HCT116 (cell line): ENCODE data around the gene PRIMPOL. TPM values are rescaled to one million over a fixed set of nuclear protein-coding genes. Genes with fewer than 3 reads are reported as not detected.

Source experiments
- ATAC-seq: fragments of 200-7000 bp; cut with Tn5 transposase; 2 replicates; pipeline ENCODE4 v1.9.1; 2020; ENCODE audit warnings: mild to moderate bottlenecking, moderate library complexity
- BruUV-seq: library from RNA; stranded (reverse); fragments of 400-500 nt; replicated peaks from 2 replicates; lab custom pipeline; 2021; lab: Mats Ljungman, UMichigan
- CTCF ChIA-PET: fragments of 300-600 bp; sonication (Branson Sonifier 250); formaldehyde crosslinking; loops from one replicate; lab custom pipeline; 2021; ENCODE audit warnings: antibody characterized with exemption; lab: Charles Lee
- POLR2A ChIA-PET: fragments of 300-600, 350-600 bp; sonication (Branson Sonifier 250); formaldehyde crosslinking; loops from one replicate; lab custom pipeline; 2021; ENCODE audit warnings: antibody characterized with exemption; lab: Charles Lee
- RAD21 ChIA-PET, 2 experiments: fragments of 300-600 bp; sonication (Branson Sonifier 250); formaldehyde crosslinking; loops; one replicate each; lab custom pipeline; 2023; ENCODE audit warnings: low total read pairs in 2 of 2; ENCODE audit not compliant: uncharacterized antibody in 2 of 2, unreplicated experiment in 2 of 2, low non-redundant PET in 1 of 2; lab: Charles Lee
- DNase-seq: peaks from one replicate; pipeline ENCODE4 v3.0.0-alpha.2; 2010; ENCODE audit warnings: low read depth, low spot score
- H2AFZ ChIP-seq: fragments of 200-600 bp; shearing (Covaris generic), sonication (generic); 2 replicates; pipeline ENCODE4 v1.6.1; 2017; ENCODE audit warnings: low read depth, mixed run types, mixed read lengths, antibody characterized with exemption, low read length; ENCODE audit not compliant: poor library complexity, severe bottlenecking
- H3K27ac ChIP-seq: 2 replicates; pipeline ENCODE4 v1.5.1; 2012; ENCODE audit warnings: low read depth, low read length
- H3K27me3 ChIP-seq: fragments of 200-600 bp; sonication (generic); 2 replicates; pipeline ENCODE4 v1.6.1; 2016; ENCODE audit warnings: mixed run types, low read length, mixed read lengths; ENCODE audit not compliant: insufficient read depth
- H3K36me3 ChIP-seq, 2 experiments: fragments of 200-500 bp in 1 of 2; fragments of 200-600 bp in 1 of 2; sonication (Bioruptor generic) in 1 of 2; sonication (generic) in 1 of 2; 2 replicates each; pipeline versions ENCODE4 v1.5.1 to v1.6.1; 2014 to 2016; ENCODE audit warnings: low read length in 2 of 2, inconsistent platforms in 1 of 2, mixed read lengths in 1 of 2, mixed run types in 1 of 2; ENCODE audit not compliant: insufficient read depth in 2 of 2, control insufficient read depth in 1 of 2
- H3K4me1 ChIP-seq, 2 experiments: fragments of 200-600 bp in 1 of 2; sonication (generic) in 1 of 2; 2 replicates each; pipeline versions ENCODE4 v1.5.1 to v1.6.1; 2012 to 2017; ENCODE audit warnings: low read length in 2 of 2, inconsistent platforms in 1 of 2, mild to moderate bottlenecking in 1 of 2, mixed read lengths in 1 of 2, mixed run types in 1 of 2, moderate library complexity in 1 of 2; ENCODE audit not compliant: insufficient read depth in 2 of 2, control insufficient read depth in 1 of 2
- H3K4me2 ChIP-seq: fragments of 200-600 bp; sonication (generic); 2 replicates; pipeline ENCODE4 v1.6.1; 2017; ENCODE audit warnings: mixed run types, low read length, mixed read lengths
- H3K4me3 ChIP-seq, 2 experiments: fragments of 200-600 bp in 1 of 2; sonication (generic) in 1 of 2; replicated peaks in 1 of 2; 2 replicates each; pipeline ENCODE4 v1.5.1; 2011 to 2016; ENCODE audit warnings: low read length in 2 of 2, control low read depth in 1 of 2, low read depth in 1 of 2, mild to moderate bottlenecking in 1 of 2, mixed read lengths in 1 of 2, mixed run types in 1 of 2
- H3K79me2 ChIP-seq: fragments of 200-600 bp; sonication (generic); 2 replicates; pipeline ENCODE4 v1.6.1; 2017; ENCODE audit warnings: mild to moderate bottlenecking, mixed run types, low read length, moderate library complexity, mixed read lengths; ENCODE audit not compliant: insufficient read depth
- H3K9ac ChIP-seq: fragments of 200-600 bp; sonication (generic); 2 replicates; pipeline ENCODE4 v1.6.1; 2016; ENCODE audit warnings: low read length, mixed read lengths
- H3K9me2 ChIP-seq: fragments of 200-600 bp; sonication (generic), shearing (Covaris generic); 2 replicates; pipeline ENCODE4 v1.6.1; 2017; ENCODE audit warnings: mixed run types, mild to moderate bottlenecking, moderate library complexity; ENCODE audit not compliant: insufficient read depth
- H3K9me3 ChIP-seq, 2 experiments: fragments of 200-500 bp in 1 of 2; fragments of 200-600 bp in 1 of 2; sonication (Bioruptor generic) in 1 of 2; sonication (generic) in 1 of 2; 2 replicates each; pipeline ENCODE4 v1.6.1; 2014 to 2017; ENCODE audit warnings: low read length in 2 of 2, mixed read lengths in 2 of 2, inconsistent platforms in 1 of 2, low read depth in 1 of 2, mild to moderate bottlenecking in 1 of 2, mixed run types in 1 of 2, moderate library complexity in 1 of 2; ENCODE audit not compliant: control insufficient read depth in 1 of 2, insufficient read depth in 1 of 2
- H4K20me1 ChIP-seq: fragments of 200-600 bp; sonication (generic), shearing (Covaris generic); 2 replicates; pipeline ENCODE4 v1.6.1; 2017; ENCODE audit warnings: mixed run types, mild to moderate bottlenecking, moderate library complexity; ENCODE audit not compliant: insufficient read depth
- ATF3 ChIP-seq: IDR thresholded peaks from 2 replicates; pipeline ENCODE4 v1.6.1; 2012
- CBX3 ChIP-seq: IDR thresholded peaks from 2 replicates; pipeline ENCODE4 v1.6.1; 2012; ENCODE audit warnings: low read depth
- CEBPB ChIP-seq: IDR thresholded peaks from 2 replicates; pipeline ENCODE4 v1.6.1; 2012; ENCODE audit warnings: low read depth
- ELF1 ChIP-seq: IDR thresholded peaks from 2 replicates; pipeline ENCODE4 v1.6.1; 2012; ENCODE audit warnings: low read depth, borderline replicate concordance
- EZH2 ChIP-seq: fragments of 200-600 bp; sonication (generic); IDR thresholded peaks from 2 replicates; pipeline ENCODE4 v1.6.1; 2017; ENCODE audit warnings: antibody characterized with exemption, mixed run types
- EZH2phosphoT487 ChIP-seq: fragments of 200-600 bp; IDR thresholded peaks from 2 replicates; pipeline ENCODE4 v1.6.1; 2018; ENCODE audit warnings: antibody characterized with exemption, borderline replicate concordance
- POLR2A ChIP-seq: IDR thresholded peaks from 2 replicates; pipeline ENCODE4 v1.7.0; 2011; ENCODE audit warnings: borderline replicate concordance; ENCODE audit not compliant: insufficient read depth, insufficient read length; ENCODE audit errors: extremely low read depth
- POLR2AphosphoS5 ChIP-seq: IDR thresholded peaks from 2 replicates; pipeline ENCODE4 v1.6.1; 2011; ENCODE audit warnings: mild to moderate bottlenecking, low read depth, low read length, moderate library complexity
- RAD21 ChIP-seq: IDR thresholded peaks from 2 replicates; pipeline ENCODE4 v1.6.1; 2012; ENCODE audit warnings: low read depth, mild to moderate bottlenecking
- REST ChIP-seq: IDR thresholded peaks from 2 replicates; pipeline ENCODE4 v1.6.1; 2012; ENCODE audit warnings: low read depth
- SP1 ChIP-seq: IDR thresholded peaks from 2 replicates; pipeline ENCODE4 v1.6.1; 2012; ENCODE audit warnings: low read depth
- SRF ChIP-seq: IDR thresholded peaks from 2 replicates; pipeline ENCODE4 v1.6.1; 2012; ENCODE audit warnings: low read depth
- TCF7L2 ChIP-seq: IDR thresholded peaks from 2 replicates; pipeline ENCODE4 v1.7.0; 2011; ENCODE audit warnings: borderline replicate concordance, inconsistent platforms; ENCODE audit not compliant: insufficient read depth, insufficient read length; ENCODE audit errors: extremely low read depth
- YY1 ChIP-seq: IDR thresholded peaks from 2 replicates; pipeline ENCODE4 v1.6.1; 2011; ENCODE audit warnings: low read length, low read depth, moderate library complexity, mild to moderate bottlenecking; ENCODE audit not compliant: insufficient replicate concordance; ENCODE audit errors: extremely low read depth
- ZFX ChIP-seq: fragments of 450-650 bp; IDR thresholded peaks from 2 replicates; pipeline ENCODE4 v1.6.1; 2017
- ZNF274 ChIP-seq: fragments of 200-500 bp; sonication (Bioruptor generic); IDR thresholded peaks from 2 replicates; pipeline ENCODE4 v1.6.1; 2014; ENCODE audit warnings: mild to moderate bottlenecking, low read depth, low read length, inconsistent platforms
- intact Hi-C: fragments of 100-400 bp; cut with micrococcal nuclease; formaldehyde crosslinking; loops from 2 replicates; pipeline ENCODE4 v1.10.0; 2022
- total RNA-seq: library from RNA; stranded (reverse); gene quantifications from one replicate; pipeline ENCODE4 v1.2.1, GENCODE V29; 2021; ENCODE audit not compliant: unreplicated experiment
- TF ChIP-seq, protein P1 (sequence below): IDR thresholded peaks from 2 replicates; pipeline ENCODE4 v1.6.1; 2012
- TF ChIP-seq, protein P2 (sequence below): IDR thresholded peaks from 2 replicates; pipeline ENCODE4 v1.6.1; 2011; ENCODE audit warnings: mild to moderate bottlenecking, low read length, moderate library complexity; ENCODE audit not compliant: insufficient replicate concordance; ENCODE audit errors: extremely low read depth
- TF ChIP-seq, protein P3 (sequence below), 3 experiments: fragments of 200-600 bp in 1 of 3; sonication (generic) in 1 of 3; IDR thresholded peaks in 2 of 3; conservative IDR thresholded peaks in 1 of 3; 2 replicates each; pipeline ENCODE4 v1.5.1; 2012 to 2017; ENCODE audit warnings: low read depth in 2 of 3, low read length in 2 of 3, antibody characterized with exemption in 1 of 3, borderline replicate concordance in 1 of 3, control low read depth in 1 of 3, mild to moderate bottlenecking in 1 of 3, mixed read lengths in 1 of 3, mixed run types in 1 of 3, moderate library complexity in 1 of 3; ENCODE audit not compliant: insufficient read depth in 1 of 3

PRIMPOL gene
- total RNA-seq, 1 experiment from 2014 or later, result 11.3 TPM

DNA sequence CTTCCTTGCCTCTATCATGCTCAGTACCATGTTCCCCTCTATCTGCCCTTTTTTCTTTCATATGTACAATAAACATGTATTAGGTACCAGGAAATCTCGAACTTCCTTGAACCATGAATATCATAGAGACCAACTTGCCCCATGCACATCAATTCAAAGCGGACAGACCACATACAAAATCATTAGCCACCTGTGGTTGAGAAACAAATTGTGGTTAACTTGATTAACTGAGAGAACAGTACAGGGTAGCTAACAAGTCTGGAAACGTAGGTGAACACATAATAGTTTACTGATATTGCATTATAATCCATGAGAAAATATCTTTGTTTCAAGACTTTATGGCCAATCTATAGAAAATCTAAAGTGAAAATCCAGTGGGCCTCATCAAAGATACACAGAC lies 8.5 kb upstream of the PRIMPOL start:
- no peak overlapping the region for H2AFZ ChIP-seq

More for the DNA sequence above, 8.5 kb upstream of the PRIMPOL start:
- Histone ChIP-seq H3K4me3 (no peak overlapping the region), H3K27me3 (no peaks in the 10 kb centered on the region), H3K9me2 (no peaks in the 10 kb centered on the region), H4K20me1 (no peaks in the 10 kb centered on the region), H3K79me2 (peaks cover 15% of the 10 kb centered on the region; the same call in 1 of the 2 replicates), H3K4me1 (no peaks in the 10 kb centered on the region), H3K36me3 (no peaks in the 10 kb centered on the region; a peak in 1 of 4 replicates), H3K9ac (no peak overlapping the region), H3K4me2 (no peak overlapping the region), H3K9me3 (no peaks in the 10 kb centered on the region), H3K27ac (no peak overlapping the region)
- ChIA-PET RAD21 (no interaction called here), CTCF (no interaction called here), POLR2A (interaction anchor here (1.3 kb wide), 1 partner anchor 8 kb away, joined by 5 read pairs; the partner anchor contains the start of genes CASP3 and PRIMPOL)
- no TSS peak for BruUV-seq
- intact Hi-C loops, result no loop called here
- DNase-seq (no peak), ATAC-seq (no peak)
- TF ChIP-seq, protein P1, sequence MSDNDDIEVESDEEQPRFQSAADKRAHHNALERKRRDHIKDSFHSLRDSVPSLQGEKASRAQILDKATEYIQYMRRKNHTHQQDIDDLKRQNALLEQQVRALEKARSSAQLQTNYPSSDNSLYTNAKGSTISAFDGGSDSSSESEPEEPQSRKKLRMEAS, result no peak
- TF ChIP-seq SP1 (no peak), YY1 (no peak), ZFX (no peak), ATF3 (no peak), POLR2A (no peak), RAD21 (no peak), ZNF274 (no peak), POLR2AphosphoS5 (no peak), ELF1 (no peak), CEBPB (no peak), CBX3 (no peak), TCF7L2 (no peak), REST (no peak), SRF (no peak), EZH2 (no peak), EZH2phosphoT487 (no peak)
- TF ChIP-seq, protein P2, sequence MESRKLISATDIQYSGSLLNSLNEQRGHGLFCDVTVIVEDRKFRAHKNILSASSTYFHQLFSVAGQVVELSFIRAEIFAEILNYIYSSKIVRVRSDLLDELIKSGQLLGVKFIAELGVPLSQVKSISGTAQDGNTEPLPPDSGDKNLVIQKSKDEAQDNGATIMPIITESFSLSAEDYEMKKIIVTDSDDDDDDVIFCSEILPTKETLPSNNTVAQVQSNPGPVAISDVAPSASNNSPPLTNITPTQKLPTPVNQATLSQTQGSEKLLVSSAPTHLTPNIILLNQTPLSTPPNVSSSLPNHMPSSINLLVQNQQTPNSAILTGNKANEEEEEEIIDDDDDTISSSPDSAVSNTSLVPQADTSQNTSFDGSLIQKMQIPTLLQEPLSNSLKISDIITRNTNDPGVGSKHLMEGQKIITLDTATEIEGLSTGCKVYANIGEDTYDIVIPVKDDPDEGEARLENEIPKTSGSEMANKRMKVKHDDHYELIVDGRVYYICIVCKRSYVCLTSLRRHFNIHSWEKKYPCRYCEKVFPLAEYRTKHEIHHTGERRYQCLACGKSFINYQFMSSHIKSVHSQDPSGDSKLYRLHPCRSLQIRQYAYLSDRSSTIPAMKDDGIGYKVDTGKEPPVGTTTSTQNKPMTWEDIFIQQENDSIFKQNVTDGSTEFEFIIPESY, result no peak
- TF ChIP-seq, protein P3, sequence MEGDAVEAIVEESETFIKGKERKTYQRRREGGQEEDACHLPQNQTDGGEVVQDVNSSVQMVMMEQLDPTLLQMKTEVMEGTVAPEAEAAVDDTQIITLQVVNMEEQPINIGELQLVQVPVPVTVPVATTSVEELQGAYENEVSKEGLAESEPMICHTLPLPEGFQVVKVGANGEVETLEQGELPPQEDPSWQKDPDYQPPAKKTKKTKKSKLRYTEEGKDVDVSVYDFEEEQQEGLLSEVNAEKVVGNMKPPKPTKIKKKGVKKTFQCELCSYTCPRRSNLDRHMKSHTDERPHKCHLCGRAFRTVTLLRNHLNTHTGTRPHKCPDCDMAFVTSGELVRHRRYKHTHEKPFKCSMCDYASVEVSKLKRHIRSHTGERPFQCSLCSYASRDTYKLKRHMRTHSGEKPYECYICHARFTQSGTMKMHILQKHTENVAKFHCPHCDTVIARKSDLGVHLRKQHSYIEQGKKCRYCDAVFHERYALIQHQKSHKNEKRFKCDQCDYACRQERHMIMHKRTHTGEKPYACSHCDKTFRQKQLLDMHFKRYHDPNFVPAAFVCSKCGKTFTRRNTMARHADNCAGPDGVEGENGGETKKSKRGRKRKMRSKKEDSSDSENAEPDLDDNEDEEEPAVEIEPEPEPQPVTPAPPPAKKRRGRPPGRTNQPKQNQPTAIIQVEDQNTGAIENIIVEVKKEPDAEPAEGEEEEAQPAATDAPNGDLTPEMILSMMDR (IDR thresholded peaks at IDR 0.05 in 2 of 3, conservative IDR thresholded peaks at IDR 0.05 in 1 of 3; ENCODE audit: borderline replicate concordance in 1 of 3, insufficient read depth in 1 of 3, low read depth in 2 of 3, low read length in 2 of 3), result no peak
